NCI-H2171 treated with DMSO at 0.1 percent for 48 hours (cell line): Measurements from ENCODE around the gene SYS1.

ENCODE experiments used
- DNase-seq: peaks from one replicate; lab custom pipeline; 2025; lab: John Stamatoyannopoulos, UW

The SYS1 gene

DNA sequence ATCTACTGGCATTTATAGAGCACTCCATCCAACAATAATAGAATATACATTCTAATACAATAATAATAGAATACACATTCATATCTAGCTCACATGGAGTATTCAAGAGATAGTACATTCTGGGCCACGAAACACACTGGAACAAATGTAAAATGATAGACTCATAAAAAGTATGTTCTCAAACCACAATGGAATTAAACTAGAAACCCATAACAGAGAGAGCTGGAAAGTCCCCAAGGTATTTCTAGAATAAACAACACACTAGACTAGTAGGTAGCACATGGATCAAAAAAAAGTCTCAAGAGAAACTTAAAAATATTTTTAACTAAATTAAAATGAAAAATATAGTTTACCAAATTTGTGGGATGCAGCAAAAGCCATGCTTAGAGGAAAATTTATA lies 24.3 kb downstream of the SYS1 start:
- no peak for DNase-seq

DNA sequence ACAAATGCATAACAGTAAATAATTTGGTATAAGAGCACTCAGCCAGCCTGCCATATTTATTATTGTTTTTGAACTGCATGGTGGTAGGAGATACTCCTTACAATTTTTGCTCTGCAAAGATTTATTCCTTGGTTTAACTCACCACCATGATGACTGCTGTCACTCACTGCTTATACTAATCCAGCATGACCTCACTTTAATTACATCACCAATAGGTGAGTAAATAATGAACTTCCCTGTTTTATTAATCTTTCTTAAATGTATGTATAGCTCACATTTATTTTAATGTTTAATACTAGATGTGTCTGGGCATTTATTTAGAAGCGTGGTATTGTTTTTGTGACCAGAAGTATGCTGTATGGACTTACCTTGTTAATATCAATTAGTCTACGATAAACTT lies 28.0 kb downstream of the SYS1 start:
- DNase-seq: no peak

DNA sequence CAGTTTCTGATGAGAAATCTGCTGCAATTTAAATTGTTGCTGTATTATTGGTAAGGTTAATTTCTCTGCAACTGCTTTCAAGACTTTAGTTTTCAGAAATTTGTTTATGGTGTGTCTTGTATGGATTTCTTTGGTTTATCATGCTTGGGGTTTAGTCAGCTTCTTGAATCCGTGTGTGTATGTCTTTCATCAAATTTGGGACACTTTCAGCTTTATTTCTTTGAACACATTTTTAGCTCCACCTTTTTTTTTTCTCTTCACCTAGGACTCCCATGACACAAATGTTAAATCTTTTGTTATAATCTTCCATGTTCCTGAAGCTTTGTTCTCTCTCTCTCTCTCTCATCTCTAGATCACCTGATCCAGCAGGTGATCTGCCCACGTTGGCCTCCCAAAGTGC lies 28.6 kb downstream of the SYS1 start:
- no peak for DNase-seq

DNA sequence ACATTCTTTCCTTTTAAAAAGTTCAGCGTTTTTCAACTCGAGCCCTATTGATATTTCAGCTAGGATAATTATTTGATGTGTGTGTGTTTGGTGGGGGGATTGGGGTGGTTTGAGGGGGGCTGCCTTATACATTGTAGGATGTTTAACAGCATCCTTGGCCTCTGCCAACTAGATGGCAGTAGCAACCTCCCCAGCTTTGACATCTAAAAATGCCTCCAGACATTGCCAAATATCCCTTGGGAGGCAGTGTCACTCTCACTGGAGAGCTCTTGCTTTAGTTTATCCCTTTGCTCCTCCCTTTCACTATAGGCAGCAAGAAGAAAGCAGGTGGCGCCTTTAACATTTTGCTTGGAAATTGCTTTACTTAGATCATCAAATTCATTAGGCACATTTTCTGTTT lies 29.8 kb downstream of the SYS1 start:
- peak; percentile 33 for DNase-seq

DNA sequence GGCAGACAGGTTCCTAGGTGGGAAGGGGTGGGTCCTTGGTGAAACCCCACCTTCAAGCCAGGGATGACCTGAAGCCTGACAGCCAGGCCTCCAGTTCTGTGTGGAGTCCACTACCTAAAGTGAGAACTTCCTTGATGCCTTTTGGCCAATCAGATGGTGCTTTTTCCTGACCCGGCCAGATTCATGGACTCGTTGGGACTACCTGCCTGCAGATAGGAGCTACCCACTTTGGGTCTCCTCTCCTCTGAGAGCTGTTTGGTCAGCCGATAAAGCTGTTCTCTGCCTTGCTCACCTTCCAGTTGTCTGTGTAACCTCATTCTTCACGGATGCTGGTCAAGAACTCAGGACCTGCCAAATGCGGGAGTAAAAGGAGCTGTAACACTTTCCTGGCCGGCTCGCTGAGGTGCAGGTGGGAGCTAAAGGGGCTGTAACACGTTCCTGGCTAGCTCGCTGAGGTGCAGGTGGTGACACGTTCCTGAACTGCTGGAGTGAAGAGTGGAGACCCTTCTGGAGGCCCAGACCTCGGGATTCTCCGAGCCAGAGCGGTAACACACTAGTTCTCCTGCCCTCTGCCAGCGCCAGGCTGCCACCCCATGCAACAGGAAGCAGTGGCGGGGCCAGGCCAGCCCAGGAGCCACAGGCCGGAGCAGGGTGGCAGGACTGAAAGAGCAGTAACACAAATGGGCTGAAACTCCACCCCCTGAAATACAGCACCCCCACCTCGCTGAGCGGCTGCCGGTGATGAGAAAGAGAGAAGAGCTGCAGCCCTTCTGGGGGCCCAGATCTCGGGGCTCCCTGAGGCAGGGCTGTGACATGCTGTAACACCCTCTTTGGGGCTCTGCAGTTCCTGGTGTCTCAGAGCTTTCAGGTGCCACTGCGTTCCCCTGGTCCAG lies 31.5 kb downstream of the SYS1 start:
- DNase-seq: no peak

DNA sequence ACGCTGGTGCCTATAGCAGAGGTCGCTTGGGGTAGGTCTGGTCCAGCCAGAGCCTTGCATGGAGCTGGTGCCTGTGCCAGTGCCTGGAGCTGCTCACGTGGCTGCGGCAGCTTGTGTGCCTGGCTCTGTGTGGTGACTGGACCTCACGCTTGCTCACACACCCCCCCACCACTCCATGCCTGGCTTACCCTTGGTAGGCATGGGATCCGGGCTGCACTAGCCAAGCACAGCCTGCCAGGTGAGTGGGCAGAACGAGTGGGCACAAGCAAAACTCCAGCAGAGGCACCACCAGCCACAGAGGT lies 32.1 kb downstream of the SYS1 start:
- DNase-seq: no peak

DNA sequence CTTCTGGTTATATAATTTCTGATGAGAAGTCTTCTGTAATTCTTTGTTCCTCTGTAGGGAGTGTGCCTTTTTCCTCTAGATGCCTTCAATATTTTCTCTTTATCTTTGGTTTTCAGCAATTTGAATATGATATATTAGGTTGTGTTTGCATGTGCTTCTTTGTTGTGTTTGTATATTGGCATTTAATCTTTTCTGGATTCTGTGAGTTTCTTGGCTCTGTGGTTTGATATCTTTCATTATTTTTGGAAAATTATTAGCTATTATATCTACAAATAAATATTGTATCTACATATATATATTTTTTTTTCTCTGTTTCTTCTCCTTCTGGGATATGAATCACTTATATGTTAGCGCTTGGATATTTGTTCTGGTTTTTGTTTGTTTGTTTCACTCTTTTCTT lies 36.1 kb downstream of the SYS1 start:
- no peak for DNase-seq

DNA sequence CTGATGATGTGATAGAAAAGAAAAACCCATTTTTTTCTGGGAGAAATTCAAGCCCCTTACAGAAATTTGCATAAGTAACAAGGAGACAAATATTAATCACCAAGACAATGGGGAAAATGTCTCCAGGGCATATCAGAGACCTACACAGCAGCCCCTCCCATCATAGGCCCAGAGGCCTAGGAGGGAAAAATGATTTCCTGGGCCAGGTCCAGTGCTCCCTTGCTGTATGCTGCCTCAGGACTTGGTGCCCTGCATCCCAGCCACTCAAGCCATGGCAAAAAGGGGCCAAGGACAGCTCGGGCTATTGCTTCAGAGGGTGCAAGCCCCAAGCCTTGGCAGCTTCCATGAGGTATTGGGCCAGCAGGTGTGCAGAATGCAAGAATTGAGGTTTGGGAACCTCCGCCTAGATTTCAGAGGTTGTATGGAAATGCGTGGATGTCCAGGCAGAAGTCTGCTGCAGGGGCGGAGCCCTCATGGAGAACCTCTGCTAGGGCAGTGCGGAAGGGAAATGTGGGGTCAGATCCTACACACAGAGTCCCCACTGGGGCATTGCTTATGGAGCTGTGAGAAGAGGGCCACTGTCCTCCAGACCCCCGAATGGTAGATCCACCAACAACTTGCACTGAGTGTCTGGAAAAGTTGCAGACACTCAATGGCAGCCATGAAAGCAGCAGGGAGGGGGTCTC lies 37.5 kb downstream of the SYS1 start:
- DNase-seq: no peak

DNA sequence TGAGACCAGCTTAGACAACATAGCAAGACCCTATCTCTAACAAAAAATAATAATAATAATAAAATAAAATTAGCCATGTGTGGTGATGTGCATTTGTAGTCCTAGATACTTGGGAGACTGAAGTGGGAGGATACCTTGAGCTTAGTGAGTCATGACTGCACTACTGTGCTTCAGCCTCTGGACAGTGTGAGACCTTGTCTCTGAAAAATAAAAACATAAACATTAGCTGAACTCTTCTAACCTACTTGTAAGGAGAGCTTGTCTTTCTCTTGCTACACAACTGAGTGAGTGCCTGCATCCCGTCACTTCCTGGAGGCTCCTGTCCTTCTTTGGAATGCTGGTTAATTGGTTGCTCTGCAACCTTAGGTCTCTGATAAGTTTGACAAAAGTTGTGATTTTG lies 40.0 kb downstream of the SYS1 start:
- no peak for DNase-seq

DNA sequence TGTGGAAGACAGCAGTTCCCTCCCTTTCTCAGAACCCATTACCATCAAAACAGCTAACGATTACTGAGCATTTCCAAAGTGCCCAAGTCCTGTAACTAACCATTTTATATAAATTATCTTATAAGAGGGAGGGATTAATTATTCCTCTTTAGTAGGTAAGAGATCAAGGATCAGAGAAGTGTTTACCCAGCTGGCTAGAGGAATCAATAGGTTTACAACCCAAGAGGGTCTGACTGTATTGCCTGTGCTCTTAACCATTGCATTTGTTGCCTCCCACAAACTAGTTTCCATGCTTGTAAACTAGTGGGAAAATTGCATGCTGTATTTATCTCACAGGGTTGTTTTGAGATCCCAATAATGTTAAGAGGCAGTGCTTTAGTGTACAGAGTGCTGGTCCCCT lies 41.5 kb downstream of the SYS1 start:
- DNase-seq: no peak

DNA sequence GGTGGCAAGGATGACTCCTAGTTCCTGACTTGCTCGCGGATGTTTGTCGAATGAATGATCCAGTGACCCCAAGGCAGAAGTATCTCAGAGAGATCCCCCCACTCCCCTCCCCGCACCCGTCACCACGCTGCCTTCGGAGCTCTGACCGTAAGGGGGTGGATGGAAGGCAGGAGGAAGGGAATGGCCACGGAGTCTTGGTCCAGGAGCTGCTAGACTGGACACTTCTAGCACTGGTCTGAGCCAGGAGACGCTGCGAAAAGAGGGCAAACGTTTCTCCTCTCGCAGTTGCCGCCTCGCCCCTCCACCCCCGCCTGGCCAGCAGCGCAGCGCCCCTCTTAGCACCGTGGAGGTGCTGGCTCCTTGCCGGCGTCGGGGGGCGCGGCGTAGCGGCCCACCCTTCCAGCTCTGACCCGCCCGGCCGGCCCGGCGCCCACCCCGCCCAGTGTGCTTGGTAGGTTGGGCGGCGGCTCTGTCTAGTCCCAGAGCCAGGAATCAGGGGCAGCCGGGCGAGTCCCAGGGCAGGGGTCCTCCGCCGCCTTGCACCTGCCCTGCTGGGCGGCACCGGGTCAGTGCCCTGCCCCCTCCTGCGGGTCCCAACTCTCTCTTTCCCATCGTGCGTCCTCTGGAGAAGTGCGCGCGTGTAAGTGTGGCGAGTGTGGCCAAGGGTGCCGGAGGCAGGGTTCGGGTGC lies 42.8 kb downstream of the SYS1 start:
- DNase-seq: no peak

DNA sequence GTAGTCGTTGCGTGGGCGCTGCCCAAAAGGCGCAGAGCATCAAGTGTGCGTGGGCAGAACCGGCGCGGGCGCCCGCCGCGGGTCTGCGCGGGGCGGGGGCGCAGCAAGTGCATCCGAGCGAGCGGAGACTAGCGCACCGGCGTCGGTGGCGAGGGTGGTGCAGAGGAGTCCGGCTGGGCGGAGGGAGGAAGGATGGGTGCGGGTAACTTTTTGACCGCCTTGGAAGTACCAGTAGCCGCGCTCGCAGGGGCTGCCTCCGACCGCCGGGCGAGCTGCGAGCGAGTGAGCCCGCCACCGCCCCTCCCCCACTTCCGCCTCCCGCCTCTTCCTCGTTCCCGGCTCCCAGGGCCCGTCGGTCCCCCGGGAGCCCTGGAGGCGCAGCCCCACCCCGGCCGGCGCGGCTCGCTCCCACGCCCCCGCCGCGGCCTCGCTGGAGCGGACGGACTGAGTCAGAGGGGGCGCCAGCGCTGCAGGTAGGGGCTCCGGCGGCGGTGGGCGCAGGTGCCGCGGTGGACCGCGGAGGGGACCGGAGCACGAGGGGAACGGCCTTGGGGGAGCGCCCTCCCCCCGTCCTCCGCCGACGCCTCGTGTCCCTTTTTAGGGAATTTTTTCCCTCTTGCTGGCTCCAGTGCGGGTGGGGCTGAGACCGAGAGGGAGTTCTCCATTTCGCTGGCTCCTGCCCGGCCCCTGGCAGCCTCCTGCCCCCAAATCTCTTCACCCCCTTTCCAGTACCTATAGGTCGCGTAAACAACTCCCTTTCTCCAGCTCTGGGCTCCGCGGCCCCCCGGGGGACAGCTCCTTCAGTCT lies 43.5 kb downstream of the SYS1 start:
- peak; percentile 70 for DNase-seq

DNA sequence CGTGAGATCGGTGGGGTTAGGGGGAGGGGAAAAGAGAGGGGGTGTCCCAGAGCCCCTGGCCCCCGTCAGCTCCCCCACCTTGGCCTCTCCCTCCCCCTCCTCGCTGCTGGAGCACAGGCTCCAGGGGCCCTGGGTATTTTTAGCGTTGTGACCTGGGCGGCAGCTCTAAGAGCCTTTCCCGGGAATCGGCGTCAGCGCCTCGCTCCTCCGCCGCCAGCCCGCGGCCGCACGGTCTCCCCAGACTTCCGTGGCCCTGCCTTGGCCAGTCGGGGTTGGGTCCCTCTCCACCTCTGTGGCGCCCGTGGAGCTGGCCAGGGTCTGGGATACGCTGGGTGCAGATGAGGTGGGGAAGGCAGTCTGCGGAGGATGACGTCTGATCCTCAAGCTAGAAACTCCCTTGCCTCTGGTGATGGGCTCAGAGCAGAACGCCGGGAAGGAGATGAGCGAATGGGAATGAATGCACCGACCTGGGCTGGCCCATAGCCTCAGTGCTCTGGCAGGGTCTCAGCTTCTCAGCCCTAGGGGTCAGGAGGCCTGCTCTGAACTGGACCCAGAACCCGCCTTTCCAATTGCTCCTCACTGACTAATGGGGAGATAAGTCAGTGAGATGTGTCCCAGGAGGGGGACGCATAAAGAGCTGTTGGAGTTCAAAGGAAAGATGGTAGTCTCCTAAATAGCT lies 44.2 kb downstream of the SYS1 start:
- DNase-seq: peak; percentile 55

DNA sequence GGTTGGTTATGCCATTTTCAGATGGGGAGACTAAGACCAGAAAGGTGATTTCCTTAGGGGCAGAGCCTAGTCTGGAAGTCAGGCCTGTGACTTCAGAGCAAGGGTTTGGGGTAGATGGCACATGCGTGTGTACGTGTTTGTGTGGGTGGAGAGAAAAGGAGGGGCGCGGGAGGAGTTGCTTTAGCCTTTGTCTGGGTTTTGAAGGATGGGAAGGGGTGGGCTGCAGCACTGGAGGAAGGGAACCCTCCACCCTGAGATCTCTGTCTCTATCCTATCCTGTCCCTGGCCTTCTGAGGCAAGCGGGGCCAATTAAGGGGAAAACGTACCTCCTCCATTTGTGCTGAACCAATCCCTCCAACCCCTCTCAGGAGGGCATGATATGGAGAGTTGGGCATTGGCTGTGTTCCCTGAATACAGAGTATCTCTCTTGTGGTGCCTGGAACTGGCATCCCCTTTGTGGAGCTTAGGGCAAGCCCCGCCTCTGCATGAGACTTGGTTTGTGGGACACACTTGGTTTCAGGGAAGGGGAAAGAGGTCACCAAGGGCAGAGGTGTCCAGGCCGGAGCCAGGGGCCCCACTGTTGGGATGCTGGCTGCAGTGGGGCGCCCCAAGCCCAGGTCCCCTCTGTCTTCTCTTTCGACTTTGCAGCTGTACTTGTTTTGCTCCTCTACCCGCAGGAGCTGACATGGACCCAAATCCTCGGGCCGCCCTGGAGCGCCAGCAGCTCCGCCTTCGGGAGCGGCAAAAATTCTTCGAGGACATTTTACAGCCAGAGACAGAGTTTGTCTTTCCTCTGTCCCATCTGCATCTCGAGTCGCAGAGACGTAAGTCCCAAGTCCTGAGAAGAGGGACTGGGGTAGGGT lies 45.1 kb downstream of the SYS1 start, which contains the start of gene DBNDD2:
Gene DBNDD2 (plus strand): TSS at position 507 of the 863 bp plus-strand sequence. CDS start 179 bp downstream, at position 686.
- no peak for DNase-seq

DNA sequence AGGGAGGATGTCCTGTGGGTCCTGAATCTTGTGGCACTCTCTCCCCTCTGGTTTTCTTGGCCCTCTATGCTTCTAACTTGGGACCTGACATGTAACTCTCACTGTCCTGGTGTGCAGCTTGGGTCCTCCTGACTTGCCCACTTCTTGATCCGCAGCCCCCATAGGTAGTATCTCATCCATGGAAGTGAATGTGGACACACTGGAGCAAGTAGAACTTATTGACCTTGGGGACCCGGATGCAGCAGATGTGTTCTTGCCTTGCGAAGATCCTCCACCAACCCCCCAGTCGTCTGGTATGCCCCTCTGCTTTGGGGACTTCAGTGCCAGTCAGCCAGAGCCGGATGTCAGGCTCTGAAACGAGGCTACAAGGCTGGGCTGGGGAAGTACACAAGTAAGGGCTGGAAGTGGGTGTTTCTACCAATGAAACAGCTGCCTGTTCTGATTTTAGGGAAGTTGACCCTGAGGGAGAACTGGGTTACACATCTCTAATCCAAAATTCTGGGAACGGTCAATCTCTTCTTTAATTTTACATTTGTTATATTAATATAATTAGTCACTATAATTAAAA lies 45.8 kb downstream of the SYS1 start:
- DNase-seq: no peak

DNA sequence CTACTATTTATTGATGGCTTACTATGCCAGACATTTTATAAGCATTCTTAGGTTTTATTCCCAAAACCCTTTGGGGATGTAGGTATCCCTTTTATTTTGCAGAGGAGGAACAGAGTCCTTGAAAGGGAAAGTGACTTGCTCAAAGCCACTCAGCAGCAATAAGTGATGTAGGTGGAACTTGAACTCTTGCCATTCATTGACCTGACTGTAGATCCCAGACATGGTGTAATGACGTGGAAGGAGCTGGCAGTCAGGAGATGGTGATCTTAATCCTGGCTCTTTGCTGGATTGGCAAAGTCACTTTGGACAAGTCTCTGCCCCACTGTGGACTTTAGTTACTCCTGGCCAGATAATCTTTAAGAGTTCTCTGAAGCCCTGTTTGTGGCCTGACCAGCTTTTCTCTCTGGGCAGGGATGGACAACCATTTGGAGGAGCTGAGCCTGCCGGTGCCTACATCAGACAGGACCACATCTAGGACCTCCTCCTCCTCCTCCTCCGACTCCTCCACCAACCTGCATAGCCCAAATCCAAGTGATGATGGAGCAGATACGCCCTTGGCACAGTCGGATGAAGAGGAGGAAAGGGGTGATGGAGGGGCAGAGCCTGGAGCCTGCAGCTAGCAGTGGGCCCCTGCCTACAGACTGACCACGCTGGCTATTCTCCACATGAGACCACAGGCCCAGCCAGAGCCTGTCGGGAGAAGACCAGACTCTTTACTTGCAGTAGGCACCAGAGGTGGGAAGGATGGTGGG lies 46.7 kb downstream of the SYS1 start:
- no peak for DNase-seq

DNA sequence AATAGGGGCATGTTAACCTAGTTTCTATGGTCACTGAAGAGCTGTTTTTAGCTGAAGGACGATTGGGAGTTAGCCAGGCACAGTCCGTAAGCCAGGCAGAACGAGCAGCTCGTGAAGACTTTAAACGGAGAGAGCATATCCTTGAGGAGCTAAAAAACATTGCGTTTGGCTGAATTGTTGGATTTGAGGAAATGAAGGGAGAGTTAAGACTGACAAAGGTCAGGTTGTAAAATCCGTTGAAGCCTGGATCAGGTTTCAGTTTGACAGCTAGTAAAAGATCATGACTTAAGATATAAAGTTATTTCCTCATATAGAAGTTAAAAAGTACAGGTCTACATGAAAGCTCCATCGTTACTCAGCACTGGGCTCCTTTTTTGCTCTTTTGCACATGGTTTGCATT lies 47.9 kb downstream of the SYS1 start:
- DNase-seq: no peak

DNA sequence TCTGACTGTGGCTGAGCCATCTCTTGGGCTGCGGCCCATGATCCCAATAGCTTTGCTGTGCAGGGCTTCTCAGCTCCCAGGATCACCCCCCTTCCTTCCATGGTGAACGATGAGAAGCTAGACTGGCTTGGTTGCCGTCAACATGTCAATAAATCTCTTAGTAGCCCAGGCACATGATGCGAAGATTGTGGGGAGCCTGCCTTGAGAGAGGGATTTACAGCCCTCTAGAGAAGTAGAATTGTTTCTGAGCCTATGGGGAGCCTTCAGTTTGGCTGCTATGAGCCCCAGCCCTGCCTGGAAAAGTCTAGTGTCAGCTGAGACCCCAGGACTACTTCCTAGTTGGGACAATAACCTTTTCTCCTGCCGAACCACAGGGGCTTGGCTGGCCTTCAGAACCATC lies 49.7 kb downstream of the SYS1 start:
- DNase-seq: no peak

DNA sequence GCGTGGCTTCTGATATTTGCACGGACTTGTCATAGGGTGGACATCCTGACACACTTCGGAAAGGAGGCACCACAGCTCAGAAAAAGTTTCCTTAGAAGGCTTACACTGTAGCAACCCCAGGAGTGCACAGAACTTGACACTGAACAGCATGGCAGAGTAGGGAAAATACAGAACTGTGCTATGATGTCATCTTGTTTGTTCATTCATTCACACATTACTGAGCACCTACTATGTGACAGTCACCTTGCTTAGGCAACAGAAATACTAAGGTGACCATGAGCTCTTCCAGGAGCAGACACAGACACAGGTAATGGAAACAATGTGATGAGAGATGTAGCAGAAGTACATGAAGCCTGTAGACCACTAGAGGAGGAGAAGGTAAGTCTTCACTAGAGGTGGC lies 50.5 kb downstream of the SYS1 start:
- no peak for DNase-seq
